NCI-H2107 treated with DMSO at 0.1 percent for 48 hours (cell line): ENCODE data around the gene RESP18.

Source experiments
- DNase-seq: peaks from one replicate; lab custom pipeline; 2025; ENCODE audit not compliant: unreplicated experiment; lab: John Stamatoyannopoulos, UW

The RESP18 gene

GRCh38 chr2:219278655-219279150 lies 53.8 kb downstream of the RESP18 start:
- no peak for DNase-seq

GRCh38 chr2:219277703-219278654 lies 54.6 kb downstream of the RESP18 start:
- peak; percentile 69 for DNase-seq
